Jurkat, Clone E6-1 (cell line): Measurements from ENCODE around the gene EGFL7.

Experiments used
- DNase-seq: peaks from one replicate; pipeline ENCODE4 v3.0.0-alpha.2; 2011; ENCODE audit warnings: low read depth, low spot score
- H3K4me3 ChIP-seq: 2 replicates; pipeline ENCODE4 v1.5.1; 2011; ENCODE audit warnings: mild to moderate bottlenecking, low read length, control low read depth, moderate library complexity

EGFL7 gene

DNA sequence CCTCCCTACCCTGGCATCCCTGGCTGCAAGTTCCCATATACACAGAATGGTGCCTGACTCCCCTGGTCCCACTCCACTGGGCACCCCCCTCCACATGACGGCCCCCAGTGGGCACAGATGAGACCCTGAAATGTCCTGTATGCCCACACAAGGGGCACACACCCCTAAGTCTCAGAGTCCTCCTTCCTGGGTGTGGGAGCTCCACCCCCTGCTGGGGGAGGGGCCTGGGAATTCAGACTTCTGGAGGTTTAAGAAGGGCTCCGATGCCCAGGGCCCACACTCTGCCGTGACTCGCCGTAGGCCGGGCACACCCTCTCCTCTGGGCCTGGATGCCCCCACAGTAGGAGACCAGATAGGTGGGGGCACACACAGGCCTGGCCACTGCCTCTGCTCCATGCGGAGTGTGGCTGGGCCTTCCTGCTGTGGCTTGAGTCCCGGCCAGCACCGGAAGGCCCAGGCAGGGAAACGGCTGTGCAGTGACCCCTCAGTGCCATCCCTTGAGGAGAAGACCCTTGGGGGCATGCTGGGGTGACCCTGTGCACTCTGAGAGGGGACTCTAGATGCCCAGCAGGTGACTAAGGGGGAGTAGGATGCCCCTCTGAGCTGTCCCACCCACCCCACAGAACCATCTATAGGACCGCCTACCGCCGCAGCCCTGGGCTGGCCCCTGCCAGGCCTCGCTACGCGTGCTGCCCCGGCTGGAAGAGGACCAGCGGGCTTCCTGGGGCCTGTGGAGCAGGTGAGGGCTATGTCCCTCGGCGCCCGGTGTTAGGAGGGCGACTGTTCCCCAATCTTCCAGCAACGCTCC is 6.5 kb downstream of the EGFL7 start:
- DNase-seq = no peak
- no peak overlapping the region for H3K4me3 ChIP-seq

DNA sequence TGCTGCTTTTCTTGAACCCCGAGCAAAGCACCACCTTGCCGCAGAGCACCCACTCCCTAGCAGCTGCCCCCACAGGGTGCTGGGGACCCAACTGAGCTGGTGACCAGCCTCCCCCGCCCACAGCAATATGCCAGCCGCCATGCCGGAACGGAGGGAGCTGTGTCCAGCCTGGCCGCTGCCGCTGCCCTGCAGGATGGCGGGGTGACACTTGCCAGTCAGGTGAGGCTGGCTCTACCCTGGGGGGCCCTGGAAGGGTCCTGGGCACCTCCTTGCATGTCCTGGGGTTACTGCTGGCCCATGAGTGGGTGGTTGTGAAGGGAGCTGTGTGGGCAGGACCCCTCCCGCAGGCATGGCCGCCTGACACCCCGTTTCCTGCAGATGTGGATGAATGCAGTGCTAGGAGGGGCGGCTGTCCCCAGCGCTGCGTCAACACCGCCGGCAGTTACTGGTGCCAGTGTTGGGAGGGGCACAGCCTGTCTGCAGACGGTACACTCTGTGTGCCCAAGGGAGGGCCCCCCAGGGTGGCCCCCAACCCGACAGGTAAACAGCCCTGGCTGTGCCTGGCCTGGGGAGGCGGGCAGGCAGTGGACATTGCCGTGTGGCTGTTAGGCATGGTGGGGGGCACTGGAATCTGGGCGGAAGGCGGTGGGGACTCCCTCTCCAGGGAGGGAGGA is 7.2 kb downstream of the EGFL7 start:
- no peak for DNase-seq
- H3K4me3 ChIP-seq = no peak overlapping the region

DNA sequence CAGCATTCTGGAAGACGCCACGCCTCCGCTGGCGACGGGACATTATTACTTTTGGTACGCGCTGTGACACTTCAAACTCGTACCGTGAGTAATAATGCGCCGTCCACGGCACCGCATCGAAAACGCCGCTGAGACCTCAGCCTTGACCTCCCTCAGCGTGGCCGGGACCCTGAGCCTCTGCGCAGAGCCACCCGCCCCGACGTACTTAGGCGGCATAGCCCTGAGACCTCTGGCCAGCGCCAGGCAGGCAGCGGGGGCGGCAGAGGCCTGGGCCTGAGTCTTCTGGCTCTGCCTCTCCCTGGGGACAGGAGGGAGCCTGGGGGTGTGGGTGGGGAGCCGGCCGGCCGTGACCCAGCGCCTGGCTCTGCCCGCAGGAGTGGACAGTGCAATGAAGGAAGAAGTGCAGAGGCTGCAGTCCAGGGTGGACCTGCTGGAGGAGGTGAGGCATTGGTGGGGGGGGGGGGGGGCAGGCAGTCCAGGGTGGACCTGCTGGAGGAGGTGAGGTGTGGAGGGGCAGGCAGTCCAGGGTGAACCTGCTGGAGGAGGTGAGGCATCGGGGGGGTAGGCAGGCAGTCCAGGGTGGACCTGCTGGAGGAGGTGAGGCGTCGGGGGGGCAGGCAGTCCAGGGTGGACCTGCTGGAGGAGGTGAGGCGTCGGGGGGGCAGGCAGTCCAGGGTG is 8.0 kb downstream of the EGFL7 start:
- DNase-seq = no peak
- no peak overlapping the region for H3K4me3 ChIP-seq

DNA sequence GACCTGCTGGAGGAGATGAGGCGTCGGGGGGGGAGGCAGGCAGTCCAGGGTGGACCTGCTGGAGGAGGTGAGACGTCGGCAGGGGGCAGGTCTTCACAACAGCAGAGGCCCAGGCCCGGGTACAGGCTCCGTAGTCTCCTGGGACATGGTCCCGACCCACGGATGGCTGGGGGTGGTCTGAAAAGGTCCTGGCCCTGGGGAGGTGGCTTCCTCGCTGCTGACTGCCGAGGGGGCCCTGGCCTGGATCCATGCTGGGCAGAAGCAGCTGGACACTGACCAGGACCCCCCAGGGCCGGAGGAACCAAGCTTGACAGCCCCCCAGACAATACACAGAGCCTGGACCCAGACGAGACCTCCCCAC is 8.5 kb downstream of the EGFL7 start:
- H3K4me3 ChIP-seq = no peak overlapping the region
- no peak for DNase-seq

DNA sequence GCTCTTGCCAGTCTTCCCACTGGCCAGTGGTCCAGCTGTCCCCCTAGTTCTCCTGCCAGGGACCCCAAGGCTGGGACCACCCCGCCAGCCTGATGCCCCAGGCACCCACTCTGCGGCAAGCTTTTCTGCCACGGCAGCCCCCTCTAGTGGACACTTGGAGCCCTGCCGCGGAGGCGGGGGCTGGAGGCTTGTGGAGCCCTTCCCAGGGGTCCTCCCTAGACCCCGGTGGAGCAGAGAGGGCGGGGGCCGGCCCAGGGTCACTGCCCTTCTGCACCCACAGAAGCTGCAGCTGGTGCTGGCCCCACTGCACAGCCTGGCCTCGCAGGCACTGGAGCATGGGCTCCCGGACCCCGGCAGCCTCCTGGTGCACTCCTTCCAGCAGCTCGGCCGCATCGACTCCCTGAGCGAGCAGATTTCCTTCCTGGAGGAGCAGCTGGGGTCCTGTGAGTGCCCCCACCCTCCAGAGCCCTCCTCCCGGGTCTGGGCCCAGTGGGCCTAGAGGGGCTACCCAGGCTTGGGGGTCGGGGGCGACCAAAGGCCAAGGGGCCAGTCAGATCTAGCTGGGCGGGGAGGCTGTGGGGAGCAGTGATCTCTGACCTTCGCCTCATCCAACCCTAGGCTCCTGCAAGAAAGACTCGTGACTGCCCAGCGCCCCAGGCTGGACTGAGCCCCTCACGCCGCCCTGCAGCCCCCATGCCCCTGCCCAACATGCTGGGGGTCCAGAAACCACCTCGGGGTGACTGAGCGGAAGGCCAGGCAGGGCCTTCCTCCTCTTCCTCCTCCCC is 9.1 kb downstream of the EGFL7 start:
- no peak for DNase-seq
- H3K4me3 ChIP-seq = no peak overlapping the region

DNA sequence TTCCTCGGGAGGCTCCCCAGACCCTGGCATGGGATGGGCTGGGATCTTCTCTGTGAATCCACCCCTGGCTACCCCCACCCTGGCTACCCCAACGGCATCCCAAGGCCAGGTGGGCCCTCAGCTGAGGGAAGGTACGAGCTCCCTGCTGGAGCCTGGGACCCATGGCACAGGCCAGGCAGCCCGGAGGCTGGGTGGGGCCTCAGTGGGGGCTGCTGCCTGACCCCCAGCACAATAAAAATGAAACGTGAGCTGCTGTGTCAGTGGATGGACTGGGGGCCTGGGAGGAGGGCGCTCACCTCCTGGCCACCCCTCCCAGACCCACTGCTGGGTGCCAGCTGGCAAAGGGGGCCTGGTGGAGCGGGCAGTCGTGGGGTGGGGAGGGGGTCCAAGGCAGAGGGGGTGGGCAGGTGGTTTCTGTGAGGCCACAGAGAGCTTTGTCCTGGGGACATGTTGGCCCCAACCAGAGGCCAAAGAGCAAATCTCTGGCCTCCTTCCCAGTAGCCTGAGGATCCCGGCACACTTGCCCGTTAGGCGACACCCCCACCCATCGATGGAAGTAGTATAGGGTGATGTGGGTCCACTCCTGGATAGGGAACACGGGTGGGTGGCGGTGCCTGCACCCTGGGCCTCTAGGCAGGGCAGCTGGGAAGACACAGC is 9.8 kb downstream of the EGFL7 start:
- H3K4me3 ChIP-seq = no peak overlapping the region
- no peak for DNase-seq

DNA sequence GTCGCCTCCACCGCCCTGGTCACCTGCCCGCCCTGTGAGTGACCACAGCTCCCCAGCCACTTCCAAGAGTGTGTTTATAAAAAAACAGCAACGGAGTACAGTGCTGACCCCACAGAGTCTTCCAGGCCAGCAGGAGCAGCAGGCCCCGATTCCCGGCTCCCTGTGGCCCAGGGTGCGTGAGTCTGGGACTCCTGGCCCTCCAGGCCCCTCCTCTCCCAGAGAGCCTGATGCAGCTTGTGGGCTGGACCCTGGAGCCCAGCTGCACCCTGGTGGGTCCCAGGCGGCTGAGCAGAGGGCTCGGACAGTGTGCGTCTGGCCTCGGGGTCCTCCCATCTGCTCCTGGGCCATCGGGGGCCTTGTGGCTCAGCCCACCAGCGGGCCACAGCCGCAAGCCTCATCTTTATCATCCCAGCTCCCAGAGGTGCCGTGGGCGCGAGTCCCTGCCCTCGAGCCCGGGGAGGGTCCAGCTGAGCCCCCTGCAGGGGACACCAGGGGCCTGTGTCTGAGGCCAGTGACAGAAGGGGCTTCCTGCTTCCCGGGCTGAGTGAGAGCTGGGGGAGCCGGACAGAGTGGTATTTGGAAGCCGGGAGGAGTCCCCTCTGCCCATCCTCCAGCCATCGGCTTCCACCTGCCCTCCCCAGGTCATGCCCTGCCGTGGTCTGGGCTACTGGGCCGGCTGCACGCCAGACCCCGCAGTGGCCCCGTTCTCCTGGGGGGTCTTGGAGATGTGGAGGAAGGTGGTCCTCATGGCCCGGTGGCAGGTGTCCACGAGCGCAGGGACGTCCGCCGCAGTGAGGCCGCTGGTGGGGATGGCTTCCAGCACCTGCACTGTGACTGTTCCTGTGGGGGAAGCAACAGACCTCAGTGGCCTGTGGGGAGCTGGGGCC is 10.6 kb downstream of the EGFL7 start:
- no peak overlapping the region for H3K4me3 ChIP-seq
- DNase-seq = no peak

DNA sequence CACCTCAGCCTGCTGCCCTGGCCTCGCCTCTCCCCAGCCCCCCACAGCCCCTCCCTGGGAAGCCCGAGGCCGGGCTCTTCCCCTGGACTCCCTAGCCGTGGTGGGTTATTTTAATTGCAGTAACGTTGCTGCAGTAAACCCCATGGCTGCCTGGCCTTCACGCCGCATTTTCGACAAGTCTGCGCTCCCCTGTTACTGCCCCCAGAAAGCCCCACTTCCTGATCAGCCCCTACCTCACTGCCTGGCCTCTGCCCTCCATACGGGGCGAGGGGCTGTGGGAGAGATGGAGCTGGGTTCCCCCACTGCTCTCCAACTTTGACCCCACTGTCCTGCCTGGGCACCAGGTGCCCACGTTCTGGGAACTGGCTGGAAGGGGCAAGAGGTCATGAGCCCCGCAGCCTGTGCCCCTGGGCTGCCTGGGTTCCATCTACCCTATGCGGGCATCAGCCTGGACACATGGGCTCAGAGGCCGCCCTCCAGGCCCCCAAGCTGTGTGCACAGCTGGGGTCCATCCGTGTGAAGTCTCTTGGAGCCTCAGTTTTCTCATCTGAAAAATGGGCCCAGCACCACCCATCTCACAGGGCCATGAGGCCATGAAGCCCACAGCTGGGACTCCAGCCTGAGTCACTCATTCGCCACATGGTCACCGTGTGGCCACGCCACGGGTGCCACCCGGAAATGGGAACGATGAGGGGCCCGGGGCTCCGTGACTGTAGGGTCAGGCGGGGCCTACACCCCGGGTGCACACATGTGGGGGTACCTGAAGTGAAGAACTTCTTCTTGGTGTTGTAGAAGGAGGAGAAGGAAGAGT is 11.5 kb downstream of the EGFL7 start:
- no peak overlapping the region for H3K4me3 ChIP-seq
- DNase-seq = no peak

DNA sequence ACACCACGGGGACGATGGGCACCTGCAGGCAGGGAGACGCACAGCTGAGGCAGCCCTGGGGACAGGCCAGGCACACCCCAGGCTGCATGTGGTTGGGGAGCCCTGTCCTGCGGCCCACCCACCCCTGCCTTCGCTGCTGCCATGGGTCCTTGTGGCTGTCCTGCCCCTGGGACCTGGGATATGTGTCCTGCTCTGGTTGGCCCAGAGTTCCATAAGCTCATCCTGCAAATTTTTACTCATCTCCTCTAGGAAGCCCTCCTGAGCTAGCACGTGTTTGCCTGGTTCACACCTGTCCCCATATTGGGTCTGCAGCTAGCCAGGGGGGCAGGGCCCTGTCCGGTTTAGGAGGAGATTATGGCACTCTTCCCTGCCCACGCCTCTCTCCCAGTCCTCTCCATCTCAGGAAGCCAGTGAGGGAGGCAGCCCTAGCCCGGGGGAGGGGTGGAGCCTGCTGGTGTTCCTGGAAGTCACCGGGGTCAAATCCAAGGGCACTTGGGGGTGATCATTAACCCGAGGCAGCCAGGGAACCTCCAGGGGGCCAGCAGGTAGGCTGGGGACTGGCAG is 12.2 kb downstream of the EGFL7 start:
- H3K4me3 ChIP-seq = no peak overlapping the region
- DNase-seq = no peak

DNA sequence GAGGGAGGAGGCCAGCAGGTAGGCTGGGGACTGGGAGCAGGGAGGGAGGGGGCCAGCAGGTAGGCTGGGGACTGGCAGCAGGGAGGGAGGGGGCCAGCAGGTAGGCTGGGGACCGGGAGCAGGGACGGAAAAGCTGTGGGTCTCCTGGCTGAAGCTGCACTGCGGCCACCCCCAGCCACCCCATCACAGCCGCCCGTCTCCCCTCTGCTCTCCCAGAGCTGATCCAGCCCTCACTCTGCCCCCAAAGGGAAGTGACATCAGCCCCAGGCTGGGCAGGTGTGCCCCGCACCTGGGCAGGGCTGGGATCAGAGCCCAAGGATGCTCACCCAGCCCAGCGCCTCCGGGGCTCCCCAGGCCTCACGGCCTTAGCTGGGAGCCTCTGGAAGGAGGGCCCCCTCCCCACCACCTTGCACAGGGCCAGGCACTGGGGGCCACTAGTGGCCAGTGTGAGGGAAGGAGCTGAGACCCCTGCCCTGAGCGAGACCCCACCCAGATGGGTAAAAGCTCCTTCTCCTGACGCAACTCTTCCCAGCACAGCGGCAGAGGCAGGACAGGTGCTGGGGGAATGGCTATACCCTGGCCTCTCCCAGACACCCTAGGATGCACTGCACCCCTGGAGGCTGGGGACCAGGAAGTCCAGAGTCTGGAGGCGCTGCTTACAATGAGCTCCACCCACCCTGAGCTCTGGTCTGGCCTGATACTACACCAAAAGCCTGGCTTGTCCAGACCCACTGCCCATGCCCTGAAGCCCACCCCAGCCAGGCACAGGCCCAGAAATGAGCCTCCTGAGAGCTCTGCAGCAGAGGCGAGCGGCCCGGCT is 13.0 kb downstream of the EGFL7 start:
- no peak for DNase-seq
- H3K4me3 ChIP-seq = no peak overlapping the region

DNA sequence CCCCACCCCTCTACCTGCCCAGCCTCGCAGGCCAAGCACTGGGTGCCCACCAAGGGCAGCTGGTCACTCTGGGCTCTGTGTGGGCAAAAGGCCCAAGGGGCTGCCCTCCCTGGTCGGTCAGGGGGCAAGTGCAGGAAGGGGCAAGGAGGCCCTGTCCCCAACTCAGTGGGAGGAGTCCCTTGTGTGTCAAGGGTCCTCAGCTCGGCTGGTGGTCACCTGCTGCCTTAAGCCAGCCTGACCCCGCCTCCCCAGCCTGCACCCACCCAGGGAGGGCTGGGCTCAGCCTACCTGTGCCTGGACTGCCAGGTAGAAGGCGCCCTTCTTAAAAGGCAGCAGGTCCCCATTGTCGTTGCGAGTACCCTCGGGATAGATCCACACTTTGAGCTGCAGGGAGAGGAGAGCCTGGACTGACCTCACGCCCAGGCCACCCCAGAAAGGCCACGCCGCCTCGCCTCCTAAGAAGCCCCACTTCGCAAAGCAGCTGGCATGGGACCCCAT is 13.6 kb downstream of the EGFL7 start:
- DNase-seq = no peak
- no peak overlapping the region for H3K4me3 ChIP-seq

DNA sequence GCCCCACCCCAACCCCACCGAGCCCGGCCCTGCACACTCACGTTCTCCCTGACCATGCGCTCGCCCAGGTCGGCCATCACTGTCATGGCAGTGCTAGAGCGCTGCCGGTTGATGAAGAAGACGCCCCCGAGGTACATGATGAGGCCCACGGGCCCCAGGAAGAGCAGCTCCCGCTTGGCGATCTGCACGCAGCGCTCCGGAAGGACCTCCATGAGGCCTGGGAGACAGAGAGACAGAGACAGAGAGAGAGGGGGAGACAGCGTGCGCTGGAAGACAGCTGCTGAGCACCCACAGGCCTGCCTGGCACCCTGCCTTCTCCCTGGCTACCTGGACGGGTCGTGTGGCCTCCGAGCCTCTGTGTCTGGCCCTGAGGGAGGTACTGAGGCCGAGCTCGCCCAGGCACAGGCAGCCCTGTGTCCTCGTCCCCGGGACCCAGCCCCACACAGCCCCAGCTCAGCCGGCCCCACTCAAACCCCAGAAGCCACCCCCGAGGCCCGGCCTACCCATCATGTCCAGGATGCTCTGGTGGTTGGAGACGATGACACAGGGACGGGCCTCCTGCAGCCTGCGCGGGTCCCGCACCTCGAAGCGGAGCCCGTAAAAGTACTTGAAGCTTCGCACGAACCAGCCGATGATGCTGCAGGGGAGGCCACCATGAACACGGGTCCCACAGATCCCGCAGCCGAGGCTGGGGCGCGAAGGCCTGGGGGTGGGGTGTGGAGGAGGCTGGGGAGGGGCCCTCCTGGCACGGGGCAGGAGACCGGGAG is 14.4 kb downstream of the EGFL7 start:
- DNase-seq = no peak
- no peak overlapping the region for H3K4me3 ChIP-seq

DNA sequence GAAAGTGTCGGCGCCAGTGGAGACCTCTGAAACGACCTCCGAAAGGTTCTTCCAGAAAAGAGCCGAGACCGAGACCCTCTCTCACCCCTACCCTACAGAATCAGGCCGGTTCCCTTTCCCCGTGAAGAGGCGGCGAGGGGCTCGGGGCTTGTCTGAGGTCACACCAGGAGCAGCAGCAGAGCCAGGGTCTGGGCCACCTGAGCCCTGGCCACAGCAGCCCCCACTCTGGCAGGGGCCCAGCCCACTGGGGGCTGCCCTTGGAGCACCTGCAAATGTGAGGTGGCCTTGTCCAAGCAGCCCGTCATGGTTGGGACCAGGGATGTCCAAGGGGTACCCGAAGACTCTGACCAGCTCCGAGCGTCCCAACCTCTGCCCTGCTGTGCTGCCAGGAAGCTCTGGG is 15.3 kb downstream of the EGFL7 start:
- no peak for DNase-seq

DNA sequence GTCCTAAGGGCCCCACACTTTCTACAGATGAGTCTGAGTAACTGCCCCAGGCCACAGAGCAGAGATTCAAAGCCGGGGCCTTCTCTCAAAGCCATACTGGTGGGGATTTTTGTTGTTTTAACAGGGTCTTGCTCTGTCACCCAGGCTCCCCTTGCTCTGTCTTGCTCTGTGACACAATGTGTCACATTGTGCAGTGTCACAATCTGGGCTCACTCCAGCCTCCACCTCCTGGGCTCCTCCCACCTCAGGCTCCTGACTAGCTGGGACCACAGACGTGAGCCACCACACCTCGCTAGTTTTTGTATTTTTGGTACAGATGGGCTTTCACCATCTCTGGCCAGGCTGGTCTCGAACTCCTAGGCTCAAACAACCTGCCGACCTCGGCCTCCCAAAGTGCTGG is 15.9 kb downstream of the EGFL7 start:
- H3K4me3 ChIP-seq = no peak overlapping the region
- DNase-seq = no peak

More for the DNA sequence above, 15.3 kb downstream of the EGFL7 start:
- no peak overlapping the region for H3K4me3 ChIP-seq

DNA sequence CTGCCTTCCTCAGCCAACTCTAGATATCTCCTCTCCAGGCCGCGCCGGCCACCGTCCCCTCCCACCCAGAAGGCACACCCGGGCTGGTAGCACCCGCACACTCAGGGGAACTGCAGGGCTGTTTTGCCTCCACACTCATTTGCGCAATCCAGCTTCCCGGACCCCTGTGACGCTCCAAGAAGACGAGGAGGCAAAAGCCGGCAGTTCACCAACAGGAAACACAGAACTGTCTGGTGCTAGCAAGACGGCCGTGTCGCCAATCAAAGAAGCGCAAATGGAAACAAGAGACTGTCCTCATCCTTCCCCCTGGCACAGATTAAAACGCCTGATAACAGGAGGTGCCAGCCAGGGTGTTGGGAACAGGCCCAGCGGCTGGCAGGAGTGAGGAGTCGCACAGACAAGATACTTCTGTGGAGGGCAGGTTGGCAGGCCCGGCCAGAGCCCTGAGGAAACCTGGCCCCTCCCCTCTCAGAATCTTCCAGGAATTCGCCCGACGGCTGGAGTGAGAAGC is 16.8 kb downstream of the EGFL7 start:
- H3K4me3 ChIP-seq = no peak overlapping the region
- no peak for DNase-seq
